ENCODE measurements around the gene SSBP3.

SSBP3 gene

DNA sequence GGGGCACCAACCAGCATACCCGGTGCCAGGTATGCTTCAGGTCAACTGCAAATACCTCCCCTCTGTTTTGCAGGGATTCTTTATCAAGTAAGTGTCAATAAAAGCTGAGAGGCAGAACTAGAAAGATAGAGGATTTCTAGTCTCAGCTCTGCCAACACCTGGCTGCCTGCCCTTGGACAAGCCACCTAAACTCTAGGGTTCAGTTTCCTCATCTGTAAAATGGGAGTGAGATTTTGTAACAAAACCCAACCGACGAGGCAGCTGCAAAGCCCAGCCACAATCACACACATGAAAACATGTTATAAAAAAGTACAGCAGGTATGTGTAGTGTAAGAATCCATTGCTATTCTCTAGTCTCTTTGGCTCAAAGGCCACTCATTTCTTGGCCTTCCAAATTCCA is 8.2 kb downstream of the SSBP3 start:
- H3K27ac ChIP-seq = no peak overlapping the region
- no peak for TF ChIP-seq ZFX (IDR thresholded peaks at IDR 0.05; ENCODE audit: borderline replicate concordance)
- TF ChIP-seq, protein P1, sequence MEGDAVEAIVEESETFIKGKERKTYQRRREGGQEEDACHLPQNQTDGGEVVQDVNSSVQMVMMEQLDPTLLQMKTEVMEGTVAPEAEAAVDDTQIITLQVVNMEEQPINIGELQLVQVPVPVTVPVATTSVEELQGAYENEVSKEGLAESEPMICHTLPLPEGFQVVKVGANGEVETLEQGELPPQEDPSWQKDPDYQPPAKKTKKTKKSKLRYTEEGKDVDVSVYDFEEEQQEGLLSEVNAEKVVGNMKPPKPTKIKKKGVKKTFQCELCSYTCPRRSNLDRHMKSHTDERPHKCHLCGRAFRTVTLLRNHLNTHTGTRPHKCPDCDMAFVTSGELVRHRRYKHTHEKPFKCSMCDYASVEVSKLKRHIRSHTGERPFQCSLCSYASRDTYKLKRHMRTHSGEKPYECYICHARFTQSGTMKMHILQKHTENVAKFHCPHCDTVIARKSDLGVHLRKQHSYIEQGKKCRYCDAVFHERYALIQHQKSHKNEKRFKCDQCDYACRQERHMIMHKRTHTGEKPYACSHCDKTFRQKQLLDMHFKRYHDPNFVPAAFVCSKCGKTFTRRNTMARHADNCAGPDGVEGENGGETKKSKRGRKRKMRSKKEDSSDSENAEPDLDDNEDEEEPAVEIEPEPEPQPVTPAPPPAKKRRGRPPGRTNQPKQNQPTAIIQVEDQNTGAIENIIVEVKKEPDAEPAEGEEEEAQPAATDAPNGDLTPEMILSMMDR (IDR thresholded peaks at IDR 0.05) = no peak

DNA sequence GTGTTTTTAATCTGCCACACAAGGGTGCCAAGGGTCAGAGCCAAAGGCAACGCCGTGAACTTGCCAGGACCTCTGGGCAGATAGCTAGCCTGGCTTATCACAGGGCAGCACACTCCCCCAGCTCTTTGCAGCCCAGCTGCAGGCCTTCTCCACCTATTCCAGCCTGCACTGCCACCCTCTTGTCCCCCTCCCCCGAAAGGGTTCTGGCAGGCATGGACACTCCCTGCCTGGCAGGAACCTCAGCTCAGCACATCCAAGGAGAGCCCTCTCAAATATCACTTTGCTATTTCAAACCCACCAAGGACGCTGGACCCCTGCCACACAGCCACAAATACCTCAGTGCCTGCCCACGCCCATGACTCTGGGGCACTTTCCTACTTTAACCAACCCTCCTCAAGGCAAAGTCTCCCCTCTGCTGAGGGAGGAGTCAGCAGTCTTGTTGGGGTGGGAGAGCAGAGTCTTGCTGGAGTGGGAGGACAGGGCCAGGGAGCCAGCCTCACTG is 9.1 kb downstream of the SSBP3 start:
- TF ChIP-seq, protein P1 (IDR thresholded peaks at IDR 0.05) = no peak
- TF ChIP-seq ZFX (IDR thresholded peaks at IDR 0.05; ENCODE audit: borderline replicate concordance) = no peak
- H3K27ac ChIP-seq = no peak overlapping the region

DNA sequence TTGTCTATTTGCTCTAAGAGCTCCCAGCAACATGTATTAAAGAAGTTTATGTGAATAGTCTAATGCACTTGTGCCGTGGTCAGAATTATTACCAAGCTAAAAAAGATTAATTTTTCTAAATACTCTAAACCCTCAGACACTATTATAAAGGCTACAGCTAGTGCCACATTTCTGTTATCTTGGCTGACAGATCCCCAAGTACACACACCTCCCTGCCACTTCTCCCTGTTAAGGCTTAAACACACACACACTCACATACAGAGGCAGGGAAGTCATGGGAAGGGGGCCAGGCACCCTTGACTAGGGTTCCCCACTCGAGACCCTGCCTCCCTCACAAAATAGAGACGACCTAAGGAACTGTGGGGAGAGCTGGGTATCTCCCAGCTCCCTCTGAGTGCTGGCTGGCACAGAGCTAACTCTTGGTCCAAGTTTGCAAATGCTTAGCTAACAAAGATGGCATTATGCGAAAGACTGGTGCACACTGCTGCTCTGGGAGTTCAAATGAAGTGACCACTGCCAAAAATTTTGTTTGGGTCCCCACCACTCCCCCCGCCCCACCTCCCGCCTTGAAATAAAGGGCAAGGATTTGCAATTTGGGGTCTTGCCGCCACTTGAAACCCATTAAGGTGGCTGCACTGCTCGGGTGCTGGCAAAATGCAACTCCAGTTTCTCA is 9.8 kb downstream of the SSBP3 start:
- H3K27ac ChIP-seq = no peak overlapping the region
- TF ChIP-seq, protein P1 (IDR thresholded peaks at IDR 0.05) = no peak
- no peak for TF ChIP-seq ZFX (IDR thresholded peaks at IDR 0.05; ENCODE audit: borderline replicate concordance)

DNA sequence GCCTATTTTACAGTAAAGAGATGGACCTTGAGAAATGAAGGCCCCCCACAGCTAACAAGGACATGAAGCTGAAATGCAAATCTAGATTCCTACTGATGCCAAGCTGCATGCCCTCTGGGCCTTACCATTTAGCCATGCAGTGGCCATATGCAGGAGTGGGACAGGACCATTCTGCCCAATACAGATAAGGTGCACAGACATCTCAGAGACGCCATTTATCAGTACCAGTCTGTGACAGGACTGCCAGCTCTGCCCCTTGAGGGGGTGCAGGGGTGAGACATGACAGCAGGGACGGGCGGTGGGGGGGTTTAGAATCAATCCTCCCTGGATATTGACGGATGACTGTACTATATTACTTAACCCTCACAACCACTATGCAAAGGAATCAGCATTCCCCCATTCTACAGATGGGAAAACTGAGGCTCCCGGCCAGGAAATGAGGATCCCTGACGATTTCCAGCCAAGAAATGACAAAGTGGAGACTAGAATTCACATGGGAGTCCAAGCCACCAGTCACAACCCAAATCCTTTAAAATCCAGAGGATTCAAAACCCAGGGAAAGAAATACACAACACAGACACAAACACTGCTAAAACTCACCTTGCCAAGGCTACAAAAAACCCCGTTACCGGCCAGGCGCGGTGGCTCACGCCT is 10.8 kb downstream of the SSBP3 start:
- no peak for TF ChIP-seq ZFX (IDR thresholded peaks at IDR 0.05; ENCODE audit: borderline replicate concordance)
- TF ChIP-seq, protein P1 (IDR thresholded peaks at IDR 0.05) = no peak
- no peak overlapping the region for H3K27ac ChIP-seq

DNA sequence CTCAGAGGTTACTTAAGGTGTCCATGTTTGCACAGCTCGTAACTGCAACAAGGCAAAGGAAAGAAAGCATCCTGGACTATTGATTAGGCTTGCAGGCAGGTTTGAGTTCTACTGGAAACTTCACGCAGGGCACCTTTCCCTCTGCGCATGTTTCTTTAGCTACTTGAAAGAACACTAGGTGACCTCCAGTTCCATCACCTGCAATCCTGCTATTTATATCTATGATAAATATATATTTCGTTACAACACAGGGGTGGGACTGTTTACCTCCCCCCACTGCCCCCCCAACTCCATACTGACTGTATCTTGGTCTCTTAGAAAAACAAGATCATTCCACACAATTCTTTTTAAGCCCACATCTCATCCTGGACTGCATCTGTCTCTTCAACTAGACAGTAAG is 12.1 kb downstream of the SSBP3 start:
- H3K27ac ChIP-seq = no peak overlapping the region
- TF ChIP-seq, protein P1 (IDR thresholded peaks at IDR 0.05) = no peak
- no peak for TF ChIP-seq ZFX (IDR thresholded peaks at IDR 0.05; ENCODE audit: borderline replicate concordance)

DNA sequence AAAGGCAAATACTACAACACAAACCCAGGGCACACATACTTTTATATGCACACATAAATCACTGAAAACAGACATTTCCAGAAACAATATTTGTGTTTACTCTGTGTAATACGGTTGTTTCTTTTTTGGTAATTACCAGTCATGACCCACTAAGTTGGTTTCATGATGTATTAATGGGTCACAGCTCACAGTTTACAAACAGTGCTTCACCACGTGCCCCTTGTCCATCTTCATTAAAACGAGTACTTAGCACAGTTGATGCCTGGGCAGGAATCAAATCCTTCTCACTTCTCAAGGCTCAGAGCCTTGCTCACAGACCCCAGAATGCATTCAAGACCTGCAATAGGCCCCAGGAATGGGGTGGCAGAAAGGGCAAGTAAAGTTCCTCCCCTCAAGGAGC is 13.8 kb downstream of the SSBP3 start:
- TF ChIP-seq, protein P1 (IDR thresholded peaks at IDR 0.05) = no peak
- TF ChIP-seq ZFX (IDR thresholded peaks at IDR 0.05; ENCODE audit: borderline replicate concordance) = no peak
- no peak overlapping the region for H3K27ac ChIP-seq
